ENCODE data around the gene COA5. TPM values are rescaled to one million over a fixed set of nuclear protein-coding genes. Genes with fewer than 3 reads are reported as not detected.
A peak's percentile ranks its signal among the peaks of the same experiment; 100 is the strongest.

Gene COA5
- total and polyA plus RNA-seq, 2 donors (not counting 1 experiment from before 2014, with no cell fraction given): 22.5 to 38.6 TPM

DNA sequence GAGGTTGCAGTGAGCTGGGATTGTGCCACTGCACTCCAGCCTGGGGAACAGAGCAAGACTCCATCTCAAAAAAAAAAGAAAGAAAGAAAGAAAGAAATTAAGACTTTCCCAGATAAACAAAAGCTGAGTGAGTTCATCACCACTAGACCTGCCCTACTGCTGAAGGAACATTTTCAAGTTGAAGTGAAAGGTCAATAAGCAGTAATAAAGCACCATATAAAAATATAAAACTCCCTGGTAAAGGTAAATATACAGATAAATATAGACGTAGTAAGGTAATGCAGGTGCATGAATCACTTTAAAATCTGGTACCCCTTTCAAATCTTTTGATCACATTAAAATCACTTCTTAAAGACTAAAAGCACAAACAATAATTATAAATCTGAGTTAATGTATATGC lies 42.7 kb upstream of the COA5 start:
- Histone ChIP-seq H3K4me2 (ENCODE audit: extremely low read depth, insufficient read depth, low read length) (no peak overlapping the region), H3K9me3 (ENCODE audit: control insufficient read depth, insufficient read depth, low read depth, low read length) (no peaks in the 10 kb centered on the region), H3K79me2 (ENCODE audit: control insufficient read depth, insufficient read depth, low read length) (no peaks in the 10 kb centered on the region), H3K9ac (ENCODE audit: insufficient read depth, low read length) (no peak overlapping the region), H3K36me3 (ENCODE audit: control insufficient read depth, insufficient read depth, low read length) (no peaks in the 10 kb centered on the region), H3K4me3 (replicated peaks in 1 of 4; ENCODE audit: control extremely low read depth in 1 of 4, insufficient read depth in 1 of 4, low read depth in 3 of 4, low read length in 4 of 4) (no peak overlapping the region), H3K27me3 (ENCODE audit: control insufficient read depth, insufficient read depth, low read length) (no peaks in the 10 kb centered on the region), H2AFZ (ENCODE audit: low read length) (no peak overlapping the region), H3K27ac (ENCODE audit: insufficient read depth, low read length) (no peak overlapping the region), H4K20me1 (ENCODE audit: control insufficient read depth, extremely low read depth, insufficient read depth, low read length) (no peaks in the 10 kb centered on the region), H3K4me1 (ENCODE audit: control insufficient read depth, extremely low read depth, insufficient read depth, low read length) (no peaks in the 10 kb centered on the region)
- TF ChIP-seq, protein P1, sequence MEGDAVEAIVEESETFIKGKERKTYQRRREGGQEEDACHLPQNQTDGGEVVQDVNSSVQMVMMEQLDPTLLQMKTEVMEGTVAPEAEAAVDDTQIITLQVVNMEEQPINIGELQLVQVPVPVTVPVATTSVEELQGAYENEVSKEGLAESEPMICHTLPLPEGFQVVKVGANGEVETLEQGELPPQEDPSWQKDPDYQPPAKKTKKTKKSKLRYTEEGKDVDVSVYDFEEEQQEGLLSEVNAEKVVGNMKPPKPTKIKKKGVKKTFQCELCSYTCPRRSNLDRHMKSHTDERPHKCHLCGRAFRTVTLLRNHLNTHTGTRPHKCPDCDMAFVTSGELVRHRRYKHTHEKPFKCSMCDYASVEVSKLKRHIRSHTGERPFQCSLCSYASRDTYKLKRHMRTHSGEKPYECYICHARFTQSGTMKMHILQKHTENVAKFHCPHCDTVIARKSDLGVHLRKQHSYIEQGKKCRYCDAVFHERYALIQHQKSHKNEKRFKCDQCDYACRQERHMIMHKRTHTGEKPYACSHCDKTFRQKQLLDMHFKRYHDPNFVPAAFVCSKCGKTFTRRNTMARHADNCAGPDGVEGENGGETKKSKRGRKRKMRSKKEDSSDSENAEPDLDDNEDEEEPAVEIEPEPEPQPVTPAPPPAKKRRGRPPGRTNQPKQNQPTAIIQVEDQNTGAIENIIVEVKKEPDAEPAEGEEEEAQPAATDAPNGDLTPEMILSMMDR (conservative IDR thresholded peaks at IDR 0.05 in 1 of 2, IDR thresholded peaks at IDR 0.05 in 1 of 2; ENCODE audit: low read depth in 1 of 2, low read length in 2 of 2): no peak
- no peak for TF ChIP-seq EZH2 (IDR thresholded peaks at IDR 0.05; ENCODE audit: low read length, missing control alignments)
- DNase-seq (ENCODE audit: low read depth in 2 of 2): no peak

DNA sequence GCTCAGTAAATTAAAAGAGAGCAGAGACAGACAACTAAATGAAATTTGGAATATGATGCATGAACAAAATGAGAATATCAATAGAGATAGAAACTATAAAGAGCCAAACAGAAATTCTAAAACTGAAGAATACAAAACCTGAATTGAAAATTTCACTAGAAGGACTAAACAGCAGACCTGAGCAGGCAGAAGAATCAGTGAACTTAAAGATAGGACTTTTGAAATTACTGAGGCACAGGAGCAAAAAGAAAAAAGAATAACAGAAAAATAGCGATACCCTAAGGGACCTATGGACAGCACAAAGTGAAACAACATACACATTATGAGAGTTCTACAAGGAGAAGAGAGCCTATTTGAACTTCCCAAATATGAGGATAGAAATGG lies 41.7 kb upstream of the COA5 start:
- no peak overlapping the region for H3K4me3 ChIP-seq (replicated peaks in 1 of 4; ENCODE audit: control extremely low read depth in 1 of 4, insufficient read depth in 1 of 4, low read depth in 3 of 4, low read length in 4 of 4)
- no peaks in the 10 kb centered on the region for H3K9me3 ChIP-seq (ENCODE audit: control insufficient read depth, insufficient read depth, low read depth, low read length)
- H3K27ac ChIP-seq (ENCODE audit: insufficient read depth, low read length): no peak overlapping the region
- H3K27me3 ChIP-seq (ENCODE audit: control insufficient read depth, insufficient read depth, low read length): no peaks in the 10 kb centered on the region
- H3K9ac ChIP-seq (ENCODE audit: insufficient read depth, low read length): no peak overlapping the region
- no peaks in the 10 kb centered on the region for H3K4me1 ChIP-seq (ENCODE audit: control insufficient read depth, extremely low read depth, insufficient read depth, low read length)
- no peaks in the 10 kb centered on the region for H3K36me3 ChIP-seq (ENCODE audit: control insufficient read depth, insufficient read depth, low read length)
- TF ChIP-seq, protein P1 (conservative IDR thresholded peaks at IDR 0.05 in 1 of 2, IDR thresholded peaks at IDR 0.05 in 1 of 2; ENCODE audit: low read depth in 1 of 2, low read length in 2 of 2): no peak
- no peaks in the 10 kb centered on the region for H3K79me2 ChIP-seq (ENCODE audit: control insufficient read depth, insufficient read depth, low read length)
- DNase-seq (ENCODE audit: low read depth in 2 of 2): no peak
- H3K4me2 ChIP-seq (ENCODE audit: extremely low read depth, insufficient read depth, low read length): no peak overlapping the region
- no peak overlapping the region for H2AFZ ChIP-seq (ENCODE audit: low read length)
- H4K20me1 ChIP-seq (ENCODE audit: control insufficient read depth, extremely low read depth, insufficient read depth, low read length): no peaks in the 10 kb centered on the region

DNA sequence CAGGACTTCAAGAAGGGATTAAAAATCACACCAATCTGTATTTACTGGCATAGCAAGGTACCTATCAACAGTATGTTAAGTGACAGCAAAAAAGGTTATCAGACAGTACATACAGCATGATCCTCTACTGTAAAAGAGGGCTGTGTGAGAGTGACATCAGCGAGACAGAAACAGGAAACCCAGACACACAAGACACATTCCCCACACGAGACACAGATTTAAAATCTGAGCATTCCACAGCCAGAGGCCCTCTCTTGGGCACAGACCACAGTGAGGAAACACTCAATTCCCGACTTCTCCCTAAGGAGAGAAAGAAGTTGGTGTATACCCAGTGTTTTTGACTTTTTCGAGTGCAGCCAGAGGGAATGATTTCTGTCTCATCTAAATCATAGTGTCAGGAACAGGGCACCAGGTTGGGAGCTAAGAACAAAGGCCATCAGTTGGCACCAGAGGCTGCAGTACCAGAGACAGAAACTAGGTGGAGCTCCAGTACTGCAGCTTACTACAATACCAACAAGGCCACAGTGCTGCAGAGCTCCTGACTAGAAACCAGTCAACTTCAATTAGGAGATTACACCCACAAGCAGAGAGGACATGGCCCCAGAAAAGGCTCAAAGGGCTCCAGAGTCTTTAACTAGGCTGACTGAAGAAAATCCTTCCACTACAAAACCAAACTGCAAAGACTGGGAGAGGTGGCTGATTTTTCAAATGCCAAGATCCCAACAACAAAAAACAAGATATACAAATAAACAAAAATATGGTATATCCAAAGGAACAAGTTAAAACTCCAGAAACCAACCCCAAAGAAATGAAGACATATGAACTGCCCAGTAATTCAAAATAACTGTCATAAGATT lies 41.1 kb upstream of the COA5 start:
- TF ChIP-seq, protein P1 (conservative IDR thresholded peaks at IDR 0.05 in 1 of 2, IDR thresholded peaks at IDR 0.05 in 1 of 2; ENCODE audit: low read depth in 1 of 2, low read length in 2 of 2): peak; percentile 99 to 100
- TF ChIP-seq EZH2 (IDR thresholded peaks at IDR 0.05; ENCODE audit: low read length, missing control alignments): no peak
- H3K4me3 ChIP-seq (replicated peaks in 1 of 4; ENCODE audit: control extremely low read depth in 1 of 4, insufficient read depth in 1 of 4, low read depth in 3 of 4, low read length in 4 of 4): no peak overlapping the region
- H3K9ac ChIP-seq (ENCODE audit: insufficient read depth, low read length): no peak overlapping the region
- no peak overlapping the region for H3K27ac ChIP-seq (ENCODE audit: insufficient read depth, low read length)
- no peaks in the 10 kb centered on the region for H3K36me3 ChIP-seq (ENCODE audit: control insufficient read depth, insufficient read depth, low read length)
- H3K27me3 ChIP-seq (ENCODE audit: control insufficient read depth, insufficient read depth, low read length): no peaks in the 10 kb centered on the region
- H3K79me2 ChIP-seq (ENCODE audit: control insufficient read depth, insufficient read depth, low read length): no peaks in the 10 kb centered on the region
- no peaks in the 10 kb centered on the region for H3K4me1 ChIP-seq (ENCODE audit: control insufficient read depth, extremely low read depth, insufficient read depth, low read length)
- H2AFZ ChIP-seq (ENCODE audit: low read length): no peak overlapping the region
- no peak overlapping the region for H3K4me2 ChIP-seq (ENCODE audit: extremely low read depth, insufficient read depth, low read length)
- H3K9me3 ChIP-seq (ENCODE audit: control insufficient read depth, insufficient read depth, low read depth, low read length): no peaks in the 10 kb centered on the region
- peak; percentile 57 to 79 for DNase-seq (ENCODE audit: low read depth in 2 of 2)
- H4K20me1 ChIP-seq (ENCODE audit: control insufficient read depth, extremely low read depth, insufficient read depth, low read length): no peaks in the 10 kb centered on the region
